ENCODE data around the gene VWA5B1. TPM values are rescaled to one million over a fixed set of nuclear protein-coding genes. Genes with fewer than 3 reads are reported as not detected.

VWA5B1 gene
- total RNA-seq, 2 donors from 2014 or later = 0.22 TPM; not detected in 1

GRCh38 chr1:20329793-20330542, 39.3 kb downstream of the VWA5B1 start:
- no peaks in the 10 kb centered on the region for H3K4me1 Mint-ChIP-seq (ENCODE audit: low read depth)

GRCh38 chr1:20334103-20334502, 43.4 kb downstream of the VWA5B1 start:
- Mint-ChIP-seq H3K4me1 (ENCODE audit: low read depth) (no peaks in the 10 kb centered on the region), H3K27me3 (ENCODE audit: low read depth) (peaks cover 32% of the 10 kb centered on the region), H3K9me3 (no peaks in the 10 kb centered on the region), H3K27ac (no peak overlapping the region), H3K4me3 (no peak overlapping the region), H3K36me3 (ENCODE audit: insufficient read depth in 2 of 2) (no peaks in the 10 kb centered on the region)
- DNase-seq (no peak), ATAC-seq (replicated peaks in 1 of 2) (no peak)

More at GRCh38 chr1:20329793-20330542, 39.3 kb downstream of the VWA5B1 start:
- Mint-ChIP-seq H3K27me3 (ENCODE audit: low read depth) (peaks cover 55% of the 10 kb centered on the region), H3K27ac (no peak overlapping the region), H3K4me3 (no peak overlapping the region), H3K9me3 (no peaks in the 10 kb centered on the region), H3K36me3 (ENCODE audit: insufficient read depth in 2 of 2) (no peaks in the 10 kb centered on the region)
- ATAC-seq (replicated peaks in 1 of 2) (no peak), DNase-seq (no peak)

- no peak for ATAC-seq (replicated peaks in 1 of 2)
- Mint-ChIP-seq H3K36me3 (ENCODE audit: insufficient read depth in 2 of 2) (no peaks in the 10 kb centered on the region), H3K27ac (no peak overlapping the region)
Observed at GRCh38 chr1:20336105-20336605, 45.5 kb downstream of the VWA5B1 start.

GRCh38 chr1:20337581-20337980, 46.9 kb downstream of the VWA5B1 start:
- DNase-seq = no peak
- no peak overlapping the region for H3K4me3 Mint-ChIP-seq
- H3K9me3 Mint-ChIP-seq = no peaks in the 10 kb centered on the region
- no peaks in the 10 kb centered on the region for H3K4me1 Mint-ChIP-seq (ENCODE audit: low read depth)
- H3K27ac Mint-ChIP-seq = no peak overlapping the region
- ATAC-seq (replicated peaks in 1 of 2) = no peak
- peaks cover 32% of the 10 kb centered on the region for H3K27me3 Mint-ChIP-seq (ENCODE audit: low read depth)
- H3K36me3 Mint-ChIP-seq (ENCODE audit: insufficient read depth in 2 of 2) = no peaks in the 10 kb centered on the region

More at GRCh38 chr1:20336105-20336605, 45.5 kb downstream of the VWA5B1 start:
- no peak for DNase-seq
- Mint-ChIP-seq H3K9me3 (no peaks in the 10 kb centered on the region), H3K4me1 (ENCODE audit: low read depth) (no peaks in the 10 kb centered on the region), H3K27me3 (ENCODE audit: low read depth) (peaks cover 24% of the 10 kb centered on the region), H3K4me3 (no peak overlapping the region)

- Mint-ChIP-seq H3K4me1 (ENCODE audit: low read depth) (peaks cover 7% of the 10 kb centered on the region), H3K27me3 (ENCODE audit: low read depth) (peaks cover 45% of the 10 kb centered on the region), H3K36me3 (ENCODE audit: insufficient read depth in 2 of 2) (no peaks in the 10 kb centered on the region), H3K4me3 (no peak overlapping the region), H3K9me3 (no peaks in the 10 kb centered on the region), H3K27ac (no peak overlapping the region)
- DNase-seq (no peak), ATAC-seq (replicated peaks in 1 of 2) (peak in 1 of 2 donors; percentile 25)
Observed at GRCh38 chr1:20339811-20340457, 49.3 kb downstream of the VWA5B1 start.

GRCh38 chr1:20342294-20343148, 51.8 kb downstream of the VWA5B1 start:
- Mint-ChIP-seq H3K27me3 (ENCODE audit: low read depth) (peaks cover 46% of the 10 kb centered on the region), H3K9me3 (peaks cover 2 to 5% of the 10 kb centered on the region in 2 donors), H3K4me3 (no peak overlapping the region), H3K27ac (no peak overlapping the region), H3K36me3 (ENCODE audit: insufficient read depth in 2 of 2) (peaks cover 1 to 2% of the 10 kb centered on the region in 2 donors), H3K4me1 (ENCODE audit: low read depth) (peaks cover 7% of the 10 kb centered on the region)
- DNase-seq (no peak), ATAC-seq (replicated peaks in 1 of 2) (no peak)

- H3K27ac Mint-ChIP-seq = no peak overlapping the region
- peak in 1 of 2 donors; percentile 21 for DNase-seq
- peak; percentile 28 to 36 for ATAC-seq (replicated peaks in 1 of 2)
Observed at GRCh38 chr1:20343149-20343937, 52.7 kb downstream of the VWA5B1 start.

GRCh38 chr1:20343938-20344302, 53.2 kb downstream of the VWA5B1 start:
- H3K27me3 Mint-ChIP-seq (ENCODE audit: low read depth) = peaks cover 40% of the 10 kb centered on the region
- no peak for ATAC-seq (replicated peaks in 1 of 2)
- no peak overlapping the region for H3K27ac Mint-ChIP-seq
- DNase-seq = no peak
- H3K36me3 Mint-ChIP-seq (ENCODE audit: insufficient read depth in 2 of 2) = peaks cover 1 to 2% of the 10 kb centered on the region in 2 donors
- H3K9me3 Mint-ChIP-seq = peaks cover 2 to 5% of the 10 kb centered on the region in 2 donors
- H3K4me3 Mint-ChIP-seq = peak overlapping the region; percentile 34 to 54
- H3K4me1 Mint-ChIP-seq (ENCODE audit: low read depth) = peaks cover 7% of the 10 kb centered on the region

More at GRCh38 chr1:20343149-20343937, 52.7 kb downstream of the VWA5B1 start:
- Mint-ChIP-seq H3K9me3 (peaks cover 2 to 5% of the 10 kb centered on the region in 2 donors), H3K27me3 (ENCODE audit: low read depth) (peaks cover 40% of the 10 kb centered on the region), H3K36me3 (ENCODE audit: insufficient read depth in 2 of 2) (peaks cover 1 to 2% of the 10 kb centered on the region in 2 donors), H3K4me1 (ENCODE audit: low read depth) (peaks cover 7% of the 10 kb centered on the region), H3K4me3 (peak overlapping the region in 1 of 2 donors; percentile 34)

GRCh38 chr1:20344738-20345137, 54.1 kb downstream of the VWA5B1 start:
- no peak overlapping the region for H3K4me3 Mint-ChIP-seq
- no peak for ATAC-seq (replicated peaks in 1 of 2)
- no peak overlapping the region for H3K27ac Mint-ChIP-seq
- peaks cover 40% of the 10 kb centered on the region for H3K27me3 Mint-ChIP-seq (ENCODE audit: low read depth)
- H3K4me1 Mint-ChIP-seq (ENCODE audit: low read depth) = peaks cover 7% of the 10 kb centered on the region
- H3K36me3 Mint-ChIP-seq (ENCODE audit: insufficient read depth in 2 of 2) = peaks cover 1 to 2% of the 10 kb centered on the region in 2 donors
- peaks cover 2 to 5% of the 10 kb centered on the region in 2 donors for H3K9me3 Mint-ChIP-seq
- no peak for DNase-seq

- H3K4me3 Mint-ChIP-seq = no peak overlapping the region
- H3K4me1 Mint-ChIP-seq (ENCODE audit: low read depth) = peaks cover 7% of the 10 kb centered on the region
- peaks cover 2 to 5% of the 10 kb centered on the region in 2 donors for H3K9me3 Mint-ChIP-seq
- DNase-seq (no peak), ATAC-seq (replicated peaks in 1 of 2) (no peak)
- peaks cover 1 to 2% of the 10 kb centered on the region in 2 donors for H3K36me3 Mint-ChIP-seq (ENCODE audit: insufficient read depth in 2 of 2)
- no peak overlapping the region for H3K27ac Mint-ChIP-seq
- peaks cover 40% of the 10 kb centered on the region for H3K27me3 Mint-ChIP-seq (ENCODE audit: low read depth)
Observed at GRCh38 chr1:20345419-20345818, 54.7 kb downstream of the VWA5B1 start.

- no peak for ATAC-seq (replicated peaks in 1 of 2)
- Mint-ChIP-seq H3K4me1 (ENCODE audit: low read depth) (peaks cover 7% of the 10 kb centered on the region), H3K36me3 (ENCODE audit: insufficient read depth in 2 of 2) (peaks cover 1 to 2% of the 10 kb centered on the region in 2 donors), H3K27ac (no peak overlapping the region), H3K27me3 (ENCODE audit: low read depth) (peaks cover 38% of the 10 kb centered on the region), H3K4me3 (no peak overlapping the region), H3K9me3 (peaks cover 2 to 5% of the 10 kb centered on the region in 2 donors)
- no peak for DNase-seq
Observed at GRCh38 chr1:20346433-20346832, 55.8 kb downstream of the VWA5B1 start.

- Mint-ChIP-seq H3K4me1 (ENCODE audit: low read depth) (peaks cover 7% of the 10 kb centered on the region), H3K4me3 (no peak overlapping the region), H3K9me3 (peaks cover 2 to 5% of the 10 kb centered on the region in 2 donors), H3K27me3 (ENCODE audit: low read depth) (peaks cover 27% of the 10 kb centered on the region), H3K27ac (no peak overlapping the region), H3K36me3 (ENCODE audit: insufficient read depth in 2 of 2) (peaks cover 1 to 2% of the 10 kb centered on the region in 2 donors)
- ATAC-seq (replicated peaks in 1 of 2) (no peak), DNase-seq (no peak)
Observed at GRCh38 chr1:20347699-20348098, 57.0 kb downstream of the VWA5B1 start.

Data from activated T-cell treated with anti-CD3 and anti-CD28 coated beads, Interleukin-2, amount 50 U/mL, for 72 hours (primary cell).